ENCODE results near the gene DEGS2.

Gene DEGS2

GRCh38 chr14:100132161-100132902 lies 27.1 kb downstream of the DEGS2 start:
- DNase-seq (ENCODE audit: low spot score) = no peak

GRCh38 chr14:100131181-100131580 lies 28.3 kb downstream of the DEGS2 start:
- no peak for DNase-seq (ENCODE audit: low spot score)

GRCh38 chr14:100130521-100130920 lies 28.9 kb downstream of the DEGS2 start:
- DNase-seq (ENCODE audit: low spot score) = no peak

- DNase-seq (ENCODE audit: low spot score) = no peak
Measured at GRCh38 chr14:100129161-100129589, 30.3 kb downstream of the DEGS2 start.

GRCh38 chr14:100128688-100129087 lies 30.8 kb downstream of the DEGS2 start:
- no peak for DNase-seq (ENCODE audit: low spot score)

GRCh38 chr14:100127853-100128455 lies 31.5 kb downstream of the DEGS2 start:
- DNase-seq (ENCODE audit: low spot score) = no peak

GRCh38 chr14:100126401-100126800 lies 33.0 kb downstream of the DEGS2 start:
- no peak for DNase-seq (ENCODE audit: low spot score)

- no peak for DNase-seq (ENCODE audit: low spot score)
Measured at GRCh38 chr14:100124551-100125088, 34.8 kb downstream of the DEGS2 start.

- no peak for DNase-seq (ENCODE audit: low spot score)
Measured at GRCh38 chr14:100123618-100124017, 35.8 kb downstream of the DEGS2 start.

GRCh38 chr14:100122481-100123223 lies 36.8 kb downstream of the DEGS2 start:
- no peak for DNase-seq (ENCODE audit: low spot score)

- no peak for DNase-seq (ENCODE audit: low spot score)
Measured at GRCh38 chr14:100121643-100122480, 37.6 kb downstream of the DEGS2 start.

GRCh38 chr14:100120522-100121269 lies 38.7 kb downstream of the DEGS2 start:
- no peak for DNase-seq (ENCODE audit: low spot score)

- DNase-seq (ENCODE audit: low spot score) = no peak
Measured at GRCh38 chr14:100119251-100119650, 40.2 kb downstream of the DEGS2 start.

- no peak for DNase-seq (ENCODE audit: low spot score)
Measured at GRCh38 chr14:100118396-100119011, 40.9 kb downstream of the DEGS2 start.

- DNase-seq (ENCODE audit: low spot score) = no peak
Measured at GRCh38 chr14:100117633-100118395, 41.6 kb downstream of the DEGS2 start.

- DNase-seq (ENCODE audit: low spot score) = no peak
Measured at GRCh38 chr14:100117026-100117425, 42.4 kb downstream of the DEGS2 start.

GRCh38 chr14:100116134-100116533 lies 43.3 kb downstream of the DEGS2 start:
- no peak for DNase-seq (ENCODE audit: low spot score)

GRCh38 chr14:100115726-100116125 lies 43.7 kb downstream of the DEGS2 start:
- DNase-seq (ENCODE audit: low spot score) = no peak

GRCh38 chr14:100115236-100115635 lies 44.2 kb downstream of the DEGS2 start:
- DNase-seq (ENCODE audit: low spot score) = no peak

Measured in activated CD4-positive, alpha-beta T cell treated with anti-CD3 and anti-CD28 coated beads, Interleukin-2, Interleukin-4, amounts not matched to agents 100 ng/mL and 50 ng/mL, durations not matched to agents 16 hours and 8 hours (primary cell).